Measurements from ENCODE around the gene TNFAIP8L1.

DNA sequence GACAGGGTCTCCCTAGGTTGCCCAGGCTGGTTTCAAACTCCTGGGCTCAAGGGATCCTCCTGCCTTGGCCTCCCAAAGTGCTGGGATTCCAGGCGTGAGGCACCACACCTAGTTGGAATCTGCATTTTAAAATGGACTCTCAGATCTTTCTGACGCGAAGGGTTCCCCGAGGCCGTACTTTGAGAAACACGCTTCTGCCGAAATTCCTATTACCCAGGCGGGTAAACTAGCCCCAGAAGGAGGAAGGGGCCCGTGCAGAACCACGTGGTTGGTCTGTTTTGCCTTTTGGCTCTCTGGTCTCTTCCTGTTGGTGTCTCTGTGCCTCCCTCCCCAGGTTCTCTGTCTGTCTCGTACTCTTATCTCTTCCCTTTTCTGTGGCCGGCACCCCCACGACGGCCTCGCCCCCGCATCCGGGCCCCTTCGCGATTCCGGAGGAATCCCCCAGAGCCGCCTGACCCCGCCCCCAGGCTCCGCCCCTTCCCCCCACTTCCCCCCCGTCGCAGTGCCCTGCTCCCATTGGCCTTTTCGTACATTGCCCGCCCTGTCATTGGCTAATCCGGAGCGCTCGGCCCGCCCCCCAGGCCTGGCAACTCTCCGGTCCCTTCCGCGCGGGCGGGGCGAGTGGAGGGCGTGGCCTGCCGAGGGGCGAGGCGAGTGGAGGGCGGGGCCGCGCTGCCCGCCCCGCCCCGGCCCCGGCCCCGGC is at the start of gene TNFAIP8L1:
- TF ChIP-seq, protein P1, sequence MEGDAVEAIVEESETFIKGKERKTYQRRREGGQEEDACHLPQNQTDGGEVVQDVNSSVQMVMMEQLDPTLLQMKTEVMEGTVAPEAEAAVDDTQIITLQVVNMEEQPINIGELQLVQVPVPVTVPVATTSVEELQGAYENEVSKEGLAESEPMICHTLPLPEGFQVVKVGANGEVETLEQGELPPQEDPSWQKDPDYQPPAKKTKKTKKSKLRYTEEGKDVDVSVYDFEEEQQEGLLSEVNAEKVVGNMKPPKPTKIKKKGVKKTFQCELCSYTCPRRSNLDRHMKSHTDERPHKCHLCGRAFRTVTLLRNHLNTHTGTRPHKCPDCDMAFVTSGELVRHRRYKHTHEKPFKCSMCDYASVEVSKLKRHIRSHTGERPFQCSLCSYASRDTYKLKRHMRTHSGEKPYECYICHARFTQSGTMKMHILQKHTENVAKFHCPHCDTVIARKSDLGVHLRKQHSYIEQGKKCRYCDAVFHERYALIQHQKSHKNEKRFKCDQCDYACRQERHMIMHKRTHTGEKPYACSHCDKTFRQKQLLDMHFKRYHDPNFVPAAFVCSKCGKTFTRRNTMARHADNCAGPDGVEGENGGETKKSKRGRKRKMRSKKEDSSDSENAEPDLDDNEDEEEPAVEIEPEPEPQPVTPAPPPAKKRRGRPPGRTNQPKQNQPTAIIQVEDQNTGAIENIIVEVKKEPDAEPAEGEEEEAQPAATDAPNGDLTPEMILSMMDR (IDR thresholded peaks at IDR 0.05; ENCODE audit: poor library complexity): no peak
- TF ChIP-seq EZH2 (IDR thresholded peaks at IDR 0.05; ENCODE audit: borderline replicate concordance): no peak
- TF ChIP-seq EZH2phosphoT487 (IDR thresholded peaks at IDR 0.05; ENCODE audit: low read depth, severe bottlenecking, unreplicated experiment): no peak

All from hepatocyte (in vitro differentiated cells).